Measurements from ENCODE around the gene ERVMER34-1. TPM values are rescaled to one million over a fixed set of nuclear protein-coding genes. Genes with fewer than 3 reads are reported as not detected.

The ERVMER34-1 gene
- total RNA-seq, 4 donors from 2014 or later, result 0.11 to 0.19 (median 0.17) TPM; not detected in 1

- no peak for TF ChIP-seq CTCF (IDR thresholded peaks at IDR 0.05)
- no peak for TF ChIP-seq POLR2AphosphoS5 (IDR thresholded peaks at IDR 0.05)
- no peak for TF ChIP-seq EP300 (IDR thresholded peaks at IDR 0.05)
- no peak for TF ChIP-seq POLR2A (IDR thresholded peaks at IDR 0.05; ENCODE audit: low read depth)
- Histone ChIP-seq H3K4me1 (peaks cover 20 to 41% (median 34%) of the 10 kb centered on the region in 4 donors), H3K4me3 (no peak overlapping the region), H3K9me3 (no peaks in the 10 kb centered on the region), H3K36me3 (peaks cover 0 to 33% (median 18%) of the 10 kb centered on the region in 4 donors), H3K27me3 (no peaks in the 10 kb centered on the region), H3K27ac (replicated peaks in 1 of 4) (no peak overlapping the region)
- intact Hi-C loops (cut with DNase I), result loop anchor here (10.0 kb wide), 1 partner anchor 269 kb away; no protein-coding TSS in a partner anchor
- no peak for DNase-seq (ENCODE audit: extremely low spot score)
- 84% methylated on average over 3 of the region's 3 CpGs for WGBS
Observed at GRCh38 chr4:52715914-52716313, 35.3 kb downstream of the ERVMER34-1 start.

DNA sequence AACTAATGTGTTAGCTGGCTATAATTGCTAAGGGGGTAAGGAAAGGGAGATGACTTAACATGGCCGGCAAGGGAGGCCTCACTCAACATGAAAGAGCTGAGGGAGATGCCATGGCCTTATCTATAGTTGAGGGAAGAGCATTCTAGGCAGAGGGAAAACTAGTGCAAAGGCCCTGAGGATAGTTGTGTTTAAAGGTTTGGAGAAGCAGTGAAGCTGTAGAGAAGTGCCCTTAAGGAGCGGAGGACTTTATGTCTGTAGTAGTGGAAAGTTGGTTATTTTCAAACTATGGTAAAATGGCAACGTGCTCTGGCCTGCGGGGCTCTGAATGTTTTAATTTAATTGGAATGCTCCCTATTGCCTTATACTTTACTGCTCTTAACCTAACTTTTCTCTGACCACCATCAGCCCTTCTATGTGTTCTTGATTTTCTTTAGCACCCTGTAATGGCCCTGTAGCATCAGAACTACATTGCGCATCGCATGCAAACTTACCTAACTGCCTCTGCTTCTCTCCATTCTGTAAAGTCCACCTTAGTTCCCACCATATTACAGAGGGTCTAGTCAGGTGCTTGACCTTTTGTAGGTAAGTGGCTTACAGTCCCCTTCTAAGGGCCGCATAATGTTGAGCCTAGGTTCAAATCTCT, 35.8 kb downstream of the ERVMER34-1 start:
- TF ChIP-seq CTCF (IDR thresholded peaks at IDR 0.05), result no peak
- TF ChIP-seq POLR2A (IDR thresholded peaks at IDR 0.05; ENCODE audit: low read depth), result no peak
- TF ChIP-seq EP300 (IDR thresholded peaks at IDR 0.05), result no peak
- no peak for TF ChIP-seq POLR2AphosphoS5 (IDR thresholded peaks at IDR 0.05)
- H3K27me3 ChIP-seq, result no peaks in the 10 kb centered on the region
- H3K36me3 ChIP-seq, result peaks cover 0 to 33% (median 18%) of the 10 kb centered on the region in 4 donors
- no peak overlapping the region for H3K4me3 ChIP-seq
- intact Hi-C loops (cut with DNase I), result loop anchor here (10.0 kb wide), 1 partner anchor 269 kb away; no protein-coding TSS in a partner anchor
- WGBS, result 99% methylated on average over 7 of the region's 7 CpGs
- peaks cover 20 to 41% (median 34%) of the 10 kb centered on the region in 4 donors for H3K4me1 ChIP-seq
- DNase-seq (ENCODE audit: extremely low spot score), result no peak
- no peaks in the 10 kb centered on the region for H3K9me3 ChIP-seq
- H3K27ac ChIP-seq (replicated peaks in 1 of 4), result no peak overlapping the region

GRCh38 chr4:52714597-52715254, 36.5 kb downstream of the ERVMER34-1 start:
- no peaks in the 10 kb centered on the region for H3K9me3 ChIP-seq
- no peak overlapping the region for H3K4me3 ChIP-seq
- TF ChIP-seq POLR2AphosphoS5 (IDR thresholded peaks at IDR 0.05), result no peak
- TF ChIP-seq CTCF (IDR thresholded peaks at IDR 0.05), result no peak
- no peak for TF ChIP-seq EP300 (IDR thresholded peaks at IDR 0.05)
- no peak for TF ChIP-seq POLR2A (IDR thresholded peaks at IDR 0.05; ENCODE audit: low read depth)
- H3K36me3 ChIP-seq, result peaks cover 0 to 33% (median 15%) of the 10 kb centered on the region in 4 donors
- DNase-seq (ENCODE audit: extremely low spot score), result no peak
- intact Hi-C loops (cut with DNase I), result loop anchor here (10.0 kb wide), 1 partner anchor 270 kb away; no protein-coding TSS in a partner anchor
- H3K4me1 ChIP-seq, result peaks cover 20 to 41% (median 34%) of the 10 kb centered on the region in 4 donors
- H3K27me3 ChIP-seq, result no peaks in the 10 kb centered on the region
- no peak overlapping the region for H3K27ac ChIP-seq (replicated peaks in 1 of 4)
- WGBS, result 85% methylated on average over 4 of the region's 4 CpGs

DNA sequence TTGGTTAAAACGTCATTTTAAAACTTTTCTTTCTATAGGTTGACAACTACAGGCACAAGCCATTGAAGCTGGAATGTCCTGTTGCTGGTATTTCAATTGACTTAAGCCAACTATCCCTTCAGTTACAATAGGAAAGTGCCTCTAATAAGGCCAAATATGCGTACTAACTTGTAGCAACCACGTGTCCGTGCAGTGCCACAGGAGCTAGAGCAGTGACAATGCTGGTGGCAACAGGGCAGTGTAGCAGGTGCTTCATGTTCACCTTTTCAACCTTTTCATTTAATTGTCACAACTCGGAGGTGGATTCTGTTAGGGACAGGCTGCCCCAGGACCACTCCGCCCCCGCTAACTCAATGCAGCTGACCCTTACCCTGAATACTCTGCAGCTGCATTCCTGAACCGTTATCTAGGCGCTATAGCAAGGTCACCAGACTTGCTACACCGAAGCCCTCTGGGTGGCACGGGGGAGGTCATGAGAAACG, 37.7 kb downstream of the ERVMER34-1 start:
- DNase-seq (ENCODE audit: extremely low spot score), result no peak
- H3K4me3 ChIP-seq, result peak overlapping the region; percentile 91 to 95 (median 94)
- TF ChIP-seq POLR2AphosphoS5 (IDR thresholded peaks at IDR 0.05) (no peak), POLR2A (IDR thresholded peaks at IDR 0.05; ENCODE audit: low read depth) (no peak), EP300 (IDR thresholded peaks at IDR 0.05) (no peak), CTCF (IDR thresholded peaks at IDR 0.05) (no peak)
- peaks cover 20 to 41% (median 34%) of the 10 kb centered on the region in 4 donors for H3K4me1 ChIP-seq
- intact Hi-C loops (cut with DNase I), result loop anchor here (10.0 kb wide), 1 partner anchor 271 kb away; no protein-coding TSS in a partner anchor
- H3K9me3 ChIP-seq, result no peaks in the 10 kb centered on the region
- peak overlapping the region in 3 of 4 donors; percentile 93 to 97 (median 96) for H3K27ac ChIP-seq (replicated peaks in 1 of 4)
- H3K36me3 ChIP-seq, result peaks cover 0 to 33% (median 15%) of the 10 kb centered on the region in 4 donors
- WGBS, result 80% methylated on average over 12 of the region's 12 CpGs
- no peaks in the 10 kb centered on the region for H3K27me3 ChIP-seq
